HG02610 (cell line): ENCODE results near the gene DARS2.
"Not testable (repeated sequence)": the region's sequence is repeated elsewhere in the genome, so short reads cannot be mapped to it uniquely, and the experiment has no call there.

Experiments
- ATAC-seq: cut with Tn5 transposase; IDR thresholded peaks from one replicate; pipeline ENCODE4 v1.9.1; 2021; ENCODE audit warnings: mild to moderate bottlenecking, moderate library complexity; ENCODE audit not compliant: unreplicated experiment

Gene DARS2

DNA sequence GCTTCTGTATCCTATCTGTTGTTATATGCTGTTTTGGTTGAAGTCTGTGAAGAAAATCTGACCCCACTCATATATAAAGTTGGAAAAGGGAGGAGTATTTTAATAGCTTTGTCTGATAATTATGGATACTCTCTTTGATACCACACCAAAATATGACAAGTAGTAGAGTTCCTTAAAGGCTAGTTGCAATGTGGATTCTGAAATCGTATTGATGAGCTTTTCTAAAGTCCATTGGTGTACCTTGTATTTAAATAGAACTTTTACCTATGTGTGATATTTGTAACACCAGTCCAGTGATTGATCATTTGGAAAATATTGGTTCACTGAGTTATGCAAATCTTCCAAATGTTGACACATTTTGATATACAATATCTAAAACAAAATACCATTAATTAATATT lies 35.6 kb downstream of the DARS2 start:
- ATAC-seq, result no peak

DNA sequence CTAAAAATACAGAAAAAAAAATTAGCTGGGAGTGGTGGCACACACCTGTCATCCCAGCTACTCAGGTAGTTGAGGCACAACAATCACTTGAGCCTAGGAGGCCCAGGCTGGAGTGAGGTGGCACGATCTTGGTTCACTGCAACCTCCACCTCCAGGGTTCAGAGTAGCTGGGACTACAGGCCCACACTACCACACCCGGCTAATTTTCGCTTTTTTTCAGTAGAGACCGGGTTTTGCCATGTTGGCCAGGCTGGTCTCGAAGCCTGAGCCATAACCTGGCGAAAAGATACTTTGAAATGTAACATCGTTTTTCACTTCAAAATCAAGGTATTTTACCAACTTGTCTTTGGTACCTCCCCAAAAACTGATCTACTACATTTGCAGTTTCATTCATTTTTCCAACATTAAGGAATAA lies 37.3 kb downstream of the DARS2 start:
- no peak for ATAC-seq

DNA sequence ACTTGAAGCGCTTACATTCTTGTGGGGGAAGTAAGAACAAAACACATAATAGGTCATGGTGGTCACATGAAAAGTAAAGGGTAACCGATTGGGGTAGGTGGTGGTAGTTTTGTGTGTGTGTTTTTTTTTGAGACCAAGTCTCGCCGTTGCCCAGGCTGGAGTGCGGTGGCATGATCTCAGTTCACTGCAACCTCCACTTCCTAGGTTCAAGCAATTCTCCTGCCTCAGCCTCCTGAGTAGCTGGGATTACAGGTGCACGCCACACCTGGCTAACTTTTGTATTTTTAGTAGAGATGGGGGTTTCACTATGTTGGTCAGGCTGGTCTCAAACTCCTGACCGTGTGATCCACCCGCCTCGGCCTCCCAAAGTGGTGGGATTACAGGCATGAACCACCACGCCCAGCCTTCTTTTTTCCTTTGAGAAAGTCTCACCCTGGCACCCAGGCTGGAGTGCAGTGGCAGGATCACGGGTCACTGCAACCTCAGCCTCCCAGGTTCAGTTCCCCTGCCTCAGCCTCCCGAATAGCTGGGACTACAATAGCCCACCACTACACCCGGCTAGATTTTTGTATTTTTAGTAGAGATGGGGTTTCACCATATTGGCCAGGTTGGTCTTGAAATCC lies 37.8 kb downstream of the DARS2 start:
- ATAC-seq, result not testable (repeated sequence)

DNA sequence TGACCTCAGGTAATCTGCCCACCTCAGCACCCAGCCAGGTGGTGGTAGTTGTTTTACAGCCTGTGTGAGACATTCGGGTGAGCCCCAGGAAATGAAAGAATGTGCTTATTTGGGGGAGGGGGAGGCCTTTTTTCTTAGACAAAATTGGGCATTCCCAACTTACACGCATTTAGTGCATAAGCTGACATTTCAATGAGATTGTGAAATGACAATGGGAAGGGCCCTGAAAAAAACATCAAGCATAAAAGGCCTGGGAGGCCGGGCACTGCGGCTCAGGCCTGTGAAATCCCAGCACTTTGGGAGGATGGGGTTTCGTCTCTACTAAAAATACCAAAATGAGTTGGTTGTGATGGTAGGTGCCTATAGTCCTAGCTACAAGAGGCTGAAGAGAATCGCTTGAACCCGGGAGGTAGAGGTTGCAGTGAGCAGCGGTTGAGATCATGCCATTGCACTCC lies 38.3 kb downstream of the DARS2 start:
- no peak for ATAC-seq

DNA sequence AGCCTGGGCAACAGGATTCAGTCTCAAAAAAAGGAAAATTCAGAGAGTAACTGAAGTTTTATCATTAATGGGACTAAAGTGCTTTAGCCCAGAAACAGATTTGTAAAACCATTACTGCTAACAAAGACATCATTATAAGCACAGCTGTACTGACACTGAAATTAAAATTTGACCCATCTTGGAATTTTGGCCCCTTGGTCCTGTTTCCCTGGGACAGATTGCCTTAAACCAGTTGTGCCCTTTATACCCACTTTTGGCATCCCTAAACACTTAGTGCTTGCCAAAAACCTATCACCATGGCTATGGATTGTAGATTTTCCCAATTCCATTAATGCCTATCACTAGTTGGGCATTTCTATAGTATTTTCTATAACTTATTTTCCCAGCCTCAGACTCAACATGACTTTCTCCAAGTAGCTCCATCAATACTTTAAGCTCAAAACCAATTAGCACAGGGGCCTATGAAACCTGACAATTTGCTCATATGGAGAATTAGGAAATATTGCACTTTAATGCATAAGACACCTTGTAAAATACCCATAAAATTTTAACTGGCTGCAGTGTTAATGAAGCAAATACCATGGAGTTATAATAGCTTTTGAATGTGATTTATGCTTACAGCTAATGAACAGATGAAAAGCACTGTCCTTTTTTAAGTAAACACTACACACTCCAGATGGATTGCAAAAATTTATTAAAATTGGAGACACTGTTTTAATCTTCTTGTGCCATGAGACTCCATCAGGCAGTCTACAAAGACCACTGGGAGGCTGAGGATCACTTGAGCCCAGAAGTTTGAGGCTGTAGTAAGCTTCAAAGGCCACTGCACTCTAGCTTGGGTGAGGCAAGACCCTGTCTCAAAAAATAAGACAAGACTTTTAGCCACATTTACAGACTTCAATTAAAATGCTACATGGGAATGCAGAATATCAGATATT lies 39.0 kb downstream of the DARS2 start:
- ATAC-seq, result no peak

DNA sequence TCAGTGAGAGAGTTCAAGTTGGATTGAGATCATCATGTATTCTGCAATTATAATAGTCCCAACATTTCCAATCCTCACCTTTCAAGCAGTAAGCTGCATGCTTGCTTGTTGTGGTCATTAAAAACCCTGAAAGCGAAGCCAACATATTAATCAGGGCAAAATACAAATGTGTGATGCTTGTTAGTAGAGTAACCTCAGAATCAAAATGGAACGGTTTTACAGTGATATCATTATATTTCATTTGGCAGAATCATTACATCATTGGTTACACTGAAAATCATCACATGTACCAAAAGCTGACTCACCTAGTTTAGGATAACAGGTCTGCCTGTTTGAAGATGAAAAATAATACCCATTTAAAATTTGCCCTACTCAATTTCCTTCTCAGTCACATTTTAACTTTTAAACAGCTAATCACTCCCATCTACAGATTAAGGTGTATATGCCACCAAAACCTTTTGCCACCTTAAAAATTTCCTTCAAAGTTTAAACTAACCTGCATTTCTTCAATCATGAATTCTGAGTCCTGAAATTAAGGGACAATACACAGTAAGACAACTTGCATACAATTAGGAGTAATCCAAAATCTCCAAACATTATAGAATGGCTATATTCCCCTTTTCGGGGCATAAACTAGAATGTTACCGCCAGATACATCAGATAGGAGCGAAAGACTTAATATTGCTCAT lies 39.9 kb downstream of the DARS2 start:
- ATAC-seq, result no peak

DNA sequence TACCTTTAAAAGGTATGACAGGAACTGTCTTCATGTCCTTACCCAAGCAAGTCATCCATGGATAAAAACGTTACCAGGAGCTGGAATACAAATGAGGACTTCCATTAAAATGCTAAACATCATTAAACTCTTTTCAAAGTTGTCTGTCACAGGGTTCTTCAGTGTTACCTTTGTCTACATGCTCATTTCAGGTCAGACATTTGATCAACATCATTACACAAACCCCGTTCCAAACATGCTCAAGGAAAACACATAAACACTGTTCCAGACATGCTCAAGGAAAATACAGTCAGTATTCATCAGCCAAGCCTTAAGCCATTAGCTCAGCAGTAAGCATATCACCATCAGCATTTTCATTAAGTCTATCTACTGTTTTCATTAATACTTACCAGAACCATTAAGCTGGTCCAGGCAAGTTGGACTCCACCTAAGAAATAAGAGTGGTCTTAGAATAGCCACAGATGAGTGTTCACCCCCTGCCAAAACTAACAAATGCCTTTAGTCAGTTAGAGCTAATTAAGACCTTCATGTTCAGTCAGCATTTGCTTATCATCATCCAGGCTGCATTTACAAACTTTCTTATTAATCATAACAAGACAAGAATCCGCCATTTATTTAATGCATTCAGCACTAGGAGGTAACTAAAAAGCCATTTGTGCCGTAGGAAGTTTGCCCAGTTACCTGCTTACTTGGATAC lies 41.1 kb downstream of the DARS2 start:
- no peak for ATAC-seq

DNA sequence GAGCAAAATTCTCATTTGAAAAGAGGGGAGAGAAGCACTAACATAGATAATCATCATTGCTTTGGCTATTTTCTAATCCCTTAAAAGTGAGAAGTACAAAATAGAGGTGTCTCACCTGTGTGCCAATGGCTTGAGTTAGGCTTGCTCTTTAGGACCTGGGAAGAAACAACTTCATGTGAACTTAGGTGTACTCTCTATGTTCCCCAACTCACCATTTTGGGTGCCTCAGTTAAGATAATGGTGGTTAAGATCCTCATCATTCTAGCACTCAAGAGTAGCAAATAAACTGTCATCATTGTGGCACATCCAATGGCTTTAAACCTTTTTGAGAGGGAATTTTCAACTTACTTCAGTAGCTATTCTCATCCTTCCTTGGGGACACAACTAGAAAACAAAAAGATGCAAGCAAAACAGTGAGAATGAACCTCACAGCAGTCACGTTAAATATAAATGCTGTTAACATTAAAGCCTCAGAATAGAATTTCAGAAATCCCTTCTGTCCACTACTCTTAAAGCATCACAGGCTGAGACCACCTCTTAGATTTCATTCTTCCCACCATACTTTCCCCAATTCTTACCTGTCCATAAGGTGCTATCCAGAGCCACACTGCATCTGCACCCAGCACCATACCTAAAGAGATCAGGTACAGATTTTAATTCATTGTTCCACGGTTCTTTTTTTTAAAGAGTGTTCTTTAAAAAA lies 42.1 kb downstream of the DARS2 start:
- no peak for ATAC-seq

DNA sequence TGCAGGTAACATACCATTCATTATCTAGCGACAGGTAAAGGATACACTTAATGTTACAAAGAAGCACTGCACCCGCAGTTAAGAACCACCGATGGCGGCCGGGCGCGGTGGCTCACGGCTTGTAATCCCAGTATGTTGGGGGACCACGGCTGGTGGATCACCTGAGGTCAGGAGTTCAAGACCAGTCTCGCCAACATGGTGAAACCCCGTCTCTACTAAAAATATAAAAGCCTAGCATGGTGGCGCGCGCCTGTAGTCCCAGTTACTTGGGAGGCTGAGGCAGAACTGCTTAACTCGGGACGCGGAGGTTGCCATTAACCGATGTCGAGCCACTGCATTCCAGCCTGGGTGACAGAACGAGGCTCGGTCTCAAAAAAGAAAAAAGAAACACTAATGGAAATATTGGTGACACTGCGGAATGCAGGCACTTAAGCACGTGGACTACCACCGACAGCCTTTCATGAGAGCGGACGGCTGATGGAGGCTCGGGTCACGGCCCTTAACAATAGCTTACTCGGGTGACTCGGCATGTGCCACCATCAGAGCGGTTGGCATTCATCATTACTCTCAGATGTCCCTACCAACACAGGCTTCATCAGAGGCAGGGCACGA lies 42.8 kb downstream of the DARS2 start:
- ATAC-seq, result peak; percentile 2

DNA sequence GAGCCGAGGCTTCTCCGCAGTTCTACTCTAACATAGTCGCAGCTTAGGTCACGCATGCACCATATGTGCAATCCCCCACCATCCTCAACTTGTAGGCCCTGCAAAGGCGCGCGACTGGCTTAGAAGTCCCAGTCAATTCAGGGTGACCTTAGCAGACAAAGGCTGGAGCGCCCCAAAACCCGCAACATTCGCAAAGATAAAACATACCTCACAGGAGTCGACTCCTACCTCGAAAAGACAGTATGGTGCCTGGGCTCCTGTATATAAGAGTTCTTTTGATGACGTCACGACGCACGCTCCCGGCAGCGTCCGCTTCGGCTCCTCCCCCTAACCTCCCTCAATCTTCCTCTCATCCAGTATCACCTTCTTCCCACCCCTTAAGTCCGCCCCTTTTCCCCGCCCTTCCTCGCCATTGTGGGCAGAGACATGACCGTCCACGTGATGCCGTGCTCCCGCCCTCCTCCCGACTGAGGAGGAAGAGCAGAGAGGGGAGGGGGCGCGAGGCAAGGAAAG lies 43.3 kb downstream of the DARS2 start, which contains the start of gene GAS5:
Gene GAS5 (minus strand): TSS at position 237 of the 513 bp plus-strand sequence.
- ATAC-seq, result peak; percentile 78

DNA sequence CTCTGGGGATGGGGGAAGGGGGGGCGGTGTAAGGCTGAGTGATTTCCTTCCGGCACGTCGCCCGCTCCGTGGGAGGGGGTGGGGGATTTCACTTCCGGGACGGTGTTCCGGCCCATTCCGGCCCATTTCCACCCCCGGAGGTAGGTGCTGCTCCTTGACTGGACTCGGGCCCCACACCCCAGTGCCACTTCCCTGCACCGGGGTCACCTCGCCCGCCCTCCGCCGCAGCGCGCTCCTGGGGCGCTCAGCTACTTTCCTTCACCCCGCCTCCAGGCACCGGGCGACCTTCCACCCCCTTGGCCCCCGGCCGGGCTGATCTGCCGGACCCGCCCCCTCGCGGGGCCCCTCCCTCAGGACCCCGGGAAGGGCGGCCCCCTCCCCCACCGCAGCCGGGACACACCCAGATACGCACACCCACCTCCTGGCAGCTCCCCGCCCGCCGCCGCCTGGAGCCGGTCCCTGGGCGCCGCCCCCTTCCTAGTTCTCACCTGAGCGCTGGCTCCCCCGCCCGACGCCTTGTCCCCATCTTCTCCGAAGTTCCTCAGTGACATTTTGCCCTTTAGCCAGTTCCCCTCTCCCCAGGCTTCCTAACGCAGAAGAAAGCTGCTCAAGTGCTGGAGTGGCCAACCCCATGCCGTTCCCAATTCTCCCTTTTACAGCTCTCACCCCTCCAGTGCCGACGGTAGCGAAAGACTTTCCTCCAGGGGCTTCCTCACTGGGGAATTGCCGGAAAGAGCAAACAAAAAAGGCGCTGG lies 44.0 kb downstream of the DARS2 start, which contains the start of gene ZBTB37:
Gene ZBTB37 (plus strand): TSS at position 115 of the 755 bp plus-strand sequence. CDS start 1,846 bp downstream, outside the sequence.
- peak; percentile 54 for ATAC-seq

DNA sequence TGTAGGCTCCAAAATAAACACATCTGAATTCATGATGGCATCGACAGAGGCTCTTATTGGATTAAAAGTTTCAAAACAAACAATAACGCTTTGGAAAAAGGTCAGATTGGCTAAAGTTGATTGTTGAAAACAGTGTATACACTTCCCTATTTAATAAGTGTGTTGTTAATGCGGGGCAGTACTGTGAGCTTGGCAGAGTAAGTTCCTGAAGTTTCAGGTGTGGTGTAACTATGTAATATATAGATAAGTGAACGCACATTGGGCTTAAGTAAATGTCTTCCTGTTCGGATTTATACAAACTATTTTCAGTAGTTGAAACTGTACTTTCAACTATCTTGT lies 44.5 kb downstream of the DARS2 start:
- no peak for ATAC-seq

DNA sequence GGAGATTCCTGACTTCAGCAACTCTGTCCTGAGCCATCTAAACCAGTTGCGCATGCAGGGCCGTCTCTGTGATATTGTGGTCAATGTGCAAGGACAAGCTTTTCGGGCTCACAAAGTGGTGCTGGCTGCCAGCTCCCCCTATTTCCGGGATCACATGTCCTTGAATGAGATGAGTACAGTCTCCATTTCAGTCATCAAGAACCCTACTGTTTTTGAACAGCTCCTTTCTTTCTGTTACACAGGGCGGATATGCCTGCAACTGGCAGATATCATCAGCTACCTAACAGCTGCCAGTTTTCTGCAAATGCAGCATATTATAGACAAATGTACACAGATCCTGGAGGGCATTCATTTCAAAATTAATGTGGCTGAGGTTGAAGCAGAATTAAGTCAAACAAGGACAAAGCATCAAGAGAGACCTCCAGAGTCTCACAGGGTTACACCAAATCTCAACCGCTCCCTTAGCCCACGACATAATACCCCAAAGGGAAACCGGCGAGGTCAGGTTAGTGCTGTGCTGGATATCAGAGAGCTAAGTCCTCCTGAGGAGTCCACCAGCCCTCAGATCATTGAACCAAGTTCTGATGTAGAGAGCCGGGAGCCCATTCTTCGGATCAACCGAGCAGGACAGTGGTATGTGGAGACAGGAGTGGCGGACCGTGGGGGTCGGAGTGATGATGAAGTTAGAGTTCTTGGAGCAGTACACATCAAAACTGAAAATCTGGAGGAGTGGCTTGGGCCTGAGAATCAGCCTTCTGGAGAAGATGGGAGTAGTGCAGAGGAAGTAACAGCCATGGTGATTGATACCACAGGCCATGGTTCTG lies 46.0 kb downstream of the DARS2 start:
- ATAC-seq, result peak; percentile 18

DNA sequence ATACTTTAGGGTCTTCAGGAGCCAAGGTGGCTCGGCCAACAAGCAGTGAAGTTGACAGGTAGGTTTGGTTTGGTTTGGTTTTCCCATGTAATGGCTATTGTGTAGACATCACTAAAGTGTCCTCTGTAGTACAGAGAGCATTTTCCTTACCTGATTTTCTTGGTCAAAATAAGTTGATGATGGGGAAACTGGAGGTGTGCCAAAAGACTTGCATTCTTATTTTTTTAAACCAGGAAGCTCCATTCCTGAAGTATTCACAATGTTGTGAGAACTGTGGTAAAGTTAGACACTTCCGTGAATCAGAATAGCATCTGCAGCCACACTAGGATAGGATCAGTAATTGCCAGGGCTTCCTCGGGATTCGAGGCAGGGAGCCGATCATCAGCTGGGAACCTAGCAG lies 46.6 kb downstream of the DARS2 start:
- no peak for ATAC-seq

DNA sequence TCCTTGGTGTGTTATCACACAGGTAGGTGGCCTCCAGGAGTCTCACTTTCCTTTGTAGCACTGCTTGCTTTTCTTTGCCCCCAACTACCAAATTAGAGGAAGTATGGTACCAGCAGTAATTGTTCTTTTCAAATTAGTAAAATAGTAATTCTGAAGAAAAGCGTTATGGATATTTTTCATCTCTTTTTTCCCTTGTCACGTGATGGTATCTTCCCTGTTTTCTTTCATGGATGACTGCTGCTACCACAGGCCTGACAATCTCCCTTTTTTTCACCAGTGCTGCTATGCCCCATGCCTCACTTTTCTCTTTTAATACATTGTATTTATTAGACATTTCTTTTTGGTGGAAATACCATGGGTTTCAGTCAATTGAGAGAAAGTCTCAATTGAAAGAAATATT lies 47.0 kb downstream of the DARS2 start:
- ATAC-seq, result no peak

DNA sequence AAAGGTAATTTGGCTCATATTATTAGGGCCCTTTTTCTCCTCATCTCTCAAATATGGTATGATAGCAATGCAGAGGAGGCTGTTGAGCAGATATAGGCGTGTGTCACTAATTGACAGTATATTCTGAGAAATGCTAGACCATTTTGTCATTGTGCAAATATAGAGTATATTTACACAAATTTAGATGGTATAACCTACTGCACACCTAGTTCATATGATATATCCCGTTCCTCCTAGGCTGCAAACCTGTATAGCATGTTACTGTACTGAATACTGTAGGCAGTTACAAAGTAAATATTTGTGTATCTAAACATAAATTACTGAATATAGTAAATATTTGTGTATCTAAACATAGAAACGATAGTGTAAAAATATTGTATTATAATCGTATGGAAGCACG lies 52.3 kb downstream of the DARS2 start:
- no peak for ATAC-seq

DNA sequence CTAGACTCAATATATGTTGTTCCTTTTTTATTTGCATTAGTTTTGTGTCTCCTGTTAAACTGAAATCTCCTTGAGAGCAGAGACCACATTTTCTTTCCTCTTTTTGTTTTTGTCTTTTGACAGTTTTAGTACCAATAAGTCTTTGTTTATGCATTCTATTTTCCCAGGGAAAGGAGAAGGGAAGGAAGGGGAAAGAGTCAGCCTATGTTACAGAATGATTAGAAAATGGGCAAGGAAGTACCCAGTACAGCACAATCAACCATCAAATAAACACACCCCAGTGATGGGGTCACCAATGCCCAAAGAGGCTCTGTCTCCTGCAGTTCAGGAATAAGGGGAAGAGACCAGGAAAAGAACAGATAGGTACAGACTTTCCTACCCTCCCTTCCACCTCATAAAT lies 53.8 kb downstream of the DARS2 start:
- no peak for ATAC-seq

DNA sequence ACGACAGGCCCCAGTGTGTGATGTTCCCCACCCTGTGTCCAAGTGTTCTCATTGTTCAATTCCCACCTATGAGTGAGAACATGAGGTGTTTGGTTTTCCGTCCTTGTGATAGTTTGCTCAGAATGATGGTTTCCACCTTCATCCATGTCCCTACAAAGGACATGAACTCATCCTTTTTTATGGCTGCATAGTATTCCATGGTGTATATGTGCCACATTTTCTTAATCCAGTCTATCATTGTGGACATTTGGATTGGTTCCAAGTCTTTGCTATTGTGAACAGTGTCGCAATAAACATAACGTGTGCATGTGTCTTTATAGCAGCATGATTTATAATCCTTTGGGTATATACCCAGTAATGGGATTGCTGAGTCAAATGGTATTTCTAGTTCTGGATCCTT lies 56.6 kb downstream of the DARS2 start:
- ATAC-seq, result not testable (repeated sequence)
